Measurements from ENCODE around the gene COL6A1.

Gene COL6A1

DNA sequence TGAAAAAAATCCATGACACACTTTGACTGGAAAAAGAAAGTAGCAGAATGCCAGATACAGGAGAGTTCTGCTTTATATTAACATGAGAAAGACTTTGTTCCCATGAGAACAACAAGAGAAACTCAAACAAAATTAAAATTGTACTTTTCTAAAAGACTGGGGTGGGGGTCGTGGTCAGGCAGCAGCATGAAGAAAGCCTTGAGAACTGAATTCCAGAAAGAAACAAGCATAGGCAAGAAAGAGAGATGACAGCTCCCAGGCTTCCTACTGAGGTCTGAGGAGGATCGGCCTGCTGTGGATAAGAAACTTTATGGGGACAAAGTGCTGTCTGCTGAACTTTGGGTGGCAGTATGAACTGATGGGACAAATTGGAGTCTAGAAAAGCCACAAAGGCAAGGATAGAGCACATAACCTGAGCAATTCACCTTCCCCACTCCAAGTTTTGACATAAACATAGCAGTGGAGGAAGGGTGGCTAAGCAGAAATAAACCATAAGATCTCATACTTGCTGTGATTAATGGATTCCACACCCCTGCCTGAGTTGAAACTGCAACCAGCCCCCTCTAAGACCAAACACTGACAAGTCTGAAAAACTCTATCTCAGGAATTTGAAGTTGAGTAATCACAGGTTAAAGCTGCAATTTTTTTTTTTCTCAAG is 43.7 kb downstream of the COL6A1 start:
- TF ChIP-seq Cebpa-rat (IDR thresholded peaks at IDR 0.05): no peak
- no peak overlapping the region for H3K9ac ChIP-seq

DNA sequence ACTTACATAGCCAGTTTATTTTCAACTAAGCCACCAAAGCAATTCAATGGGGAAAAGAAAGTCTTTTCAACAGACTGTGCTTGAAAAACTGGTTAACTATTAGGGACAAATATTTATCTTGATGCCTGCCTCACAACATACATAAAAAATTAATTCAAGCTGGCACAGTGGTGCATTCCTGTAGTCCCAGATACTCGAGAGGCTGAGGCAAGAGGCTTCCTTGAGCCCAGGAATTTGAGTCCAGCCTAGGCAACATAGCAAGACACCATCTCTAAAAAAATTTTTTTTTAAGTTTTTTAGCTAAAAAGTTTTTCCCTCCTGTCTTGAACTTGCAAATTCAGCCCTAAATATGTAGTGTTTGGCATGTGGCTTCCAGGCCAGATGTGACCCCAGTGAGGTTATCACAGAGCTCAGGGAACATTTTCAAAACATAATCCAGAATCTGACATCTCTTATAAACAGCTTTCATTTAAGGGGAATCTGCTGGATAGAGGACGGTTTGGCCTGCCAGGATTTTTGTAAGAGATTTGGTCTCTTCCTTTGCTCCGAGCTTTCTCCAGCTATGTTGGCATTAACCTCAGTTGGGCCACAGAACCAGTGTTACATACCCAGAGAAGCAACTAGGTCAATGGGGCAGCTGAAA is 46.4 kb downstream of the COL6A1 start:
- Histone ChIP-seq H3K9me3 (replicated peaks in 1 of 11) (peaks cover 19 to 29% (median 24%) of the 10 kb centered on the region in 11 experiments), H3K36me3 (peaks cover 0 to 5% (median 0%) of the 10 kb centered on the region in 11 experiments; a peak in 1 of 22 replicates), H3K9ac (no peak overlapping the region), H3K4me3 (no peak overlapping the region), H3K27me3 (no peaks in the 10 kb centered on the region), H3K27ac (no peak overlapping the region), H4K20me1 (no peaks in the 10 kb centered on the region), H3K4me1 (no peaks in the 10 kb centered on the region), H3K4me2 (no peak overlapping the region)
- no peak for TF ChIP-seq Cebpa-rat (IDR thresholded peaks at IDR 0.05)

More for the DNA sequence above, 43.7 kb downstream of the COL6A1 start:
- Histone ChIP-seq H3K4me1 (no peaks in the 10 kb centered on the region), H3K36me3 (peaks cover 0 to 5% (median 0%) of the 10 kb centered on the region in 11 experiments; a peak in 1 of 22 replicates), H3K27ac (no peak overlapping the region), H3K4me3 (no peak overlapping the region), H3K4me2 (no peak overlapping the region), H4K20me1 (no peaks in the 10 kb centered on the region), H3K9me3 (replicated peaks in 1 of 11) (peaks cover 17 to 24% (median 19%) of the 10 kb centered on the region in 11 experiments), H3K27me3 (no peaks in the 10 kb centered on the region)

DNA sequence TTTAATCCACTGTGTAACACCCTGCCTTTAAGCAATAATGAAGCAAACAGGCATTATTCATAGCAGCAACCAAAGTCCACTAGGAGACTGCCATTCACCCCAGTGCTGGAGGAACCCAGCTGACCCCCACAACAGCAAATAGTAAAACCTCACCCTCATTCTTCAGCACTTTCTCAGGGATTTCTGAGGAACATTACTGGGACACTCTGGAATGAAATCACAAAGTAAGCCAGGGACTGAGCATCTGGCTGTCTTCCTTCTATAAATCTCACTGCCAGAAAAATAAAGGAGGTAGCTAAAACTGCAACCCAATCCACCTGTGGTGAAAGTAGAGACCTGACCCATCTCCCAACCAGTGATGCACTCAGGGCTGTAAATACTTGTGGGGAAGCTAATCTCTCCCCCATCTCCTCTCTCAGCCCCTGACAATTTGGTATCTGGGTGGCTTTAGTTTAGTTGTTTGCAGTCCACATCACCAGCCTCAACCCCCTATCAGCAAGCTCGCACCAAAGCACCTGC is 47.1 kb downstream of the COL6A1 start:
- H3K4me2 ChIP-seq: no peak overlapping the region
- H4K20me1 ChIP-seq: no peaks in the 10 kb centered on the region
- H3K27ac ChIP-seq: no peak overlapping the region
- H3K9me3 ChIP-seq (replicated peaks in 1 of 11): peaks cover 19 to 29% (median 24%) of the 10 kb centered on the region in 11 experiments
- no peak overlapping the region for H3K9ac ChIP-seq
- TF ChIP-seq Cebpa-rat (IDR thresholded peaks at IDR 0.05): no peak
- H3K27me3 ChIP-seq: no peaks in the 10 kb centered on the region
- no peak overlapping the region for H3K4me3 ChIP-seq
- H3K36me3 ChIP-seq: peaks cover 0 to 5% (median 0%) of the 10 kb centered on the region in 11 experiments; a peak in 1 of 22 replicates
- H3K4me1 ChIP-seq: no peaks in the 10 kb centered on the region

DNA sequence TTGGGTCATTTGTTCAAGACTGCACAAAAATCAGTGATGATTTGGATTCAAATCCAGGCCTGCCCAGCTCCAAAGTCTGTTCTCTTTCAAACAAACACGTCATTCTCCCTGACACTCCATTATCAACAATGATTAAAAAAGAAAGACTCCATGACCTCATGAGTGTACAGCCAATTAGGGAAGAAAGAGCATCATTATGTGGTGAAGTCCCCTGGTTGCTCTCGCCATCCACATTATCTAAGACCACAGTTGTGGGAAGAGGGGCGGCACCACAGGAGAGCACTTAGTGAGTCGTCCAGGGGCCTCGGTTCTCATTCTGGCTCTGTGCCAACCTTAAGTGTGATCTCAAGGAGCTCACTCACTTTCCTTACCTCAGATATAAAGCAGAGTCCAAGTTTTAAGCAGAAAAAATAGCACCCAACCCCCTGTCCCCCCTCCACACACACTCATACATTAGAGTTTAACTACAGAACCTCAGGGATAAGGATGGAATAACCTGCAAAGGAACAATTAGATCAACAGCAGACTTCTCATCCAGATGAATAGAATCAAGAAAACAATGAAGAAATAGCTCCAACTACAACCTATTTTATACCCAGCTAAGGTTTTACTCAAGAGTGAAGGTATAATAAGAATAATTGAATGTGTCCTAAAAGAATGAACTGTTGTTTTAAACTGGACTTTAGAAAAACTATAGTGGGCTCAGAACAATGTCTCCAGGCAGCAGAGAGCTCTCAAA is 47.8 kb downstream of the COL6A1 start:
- Histone ChIP-seq H3K9ac (no peak overlapping the region), H3K9me3 (replicated peaks in 1 of 11) (peaks cover 19 to 29% (median 24%) of the 10 kb centered on the region in 11 experiments), H3K27ac (no peak overlapping the region), H3K4me3 (no peak overlapping the region; a peak in 1 of 20 replicates), H4K20me1 (no peaks in the 10 kb centered on the region), H3K27me3 (no peaks in the 10 kb centered on the region), H3K4me1 (no peaks in the 10 kb centered on the region), H3K36me3 (peaks cover 0 to 5% (median 0%) of the 10 kb centered on the region in 11 experiments; a peak in 1 of 22 replicates), H3K4me2 (no peak overlapping the region)
- TF ChIP-seq Cebpa-rat (IDR thresholded peaks at IDR 0.05): no peak

DNA sequence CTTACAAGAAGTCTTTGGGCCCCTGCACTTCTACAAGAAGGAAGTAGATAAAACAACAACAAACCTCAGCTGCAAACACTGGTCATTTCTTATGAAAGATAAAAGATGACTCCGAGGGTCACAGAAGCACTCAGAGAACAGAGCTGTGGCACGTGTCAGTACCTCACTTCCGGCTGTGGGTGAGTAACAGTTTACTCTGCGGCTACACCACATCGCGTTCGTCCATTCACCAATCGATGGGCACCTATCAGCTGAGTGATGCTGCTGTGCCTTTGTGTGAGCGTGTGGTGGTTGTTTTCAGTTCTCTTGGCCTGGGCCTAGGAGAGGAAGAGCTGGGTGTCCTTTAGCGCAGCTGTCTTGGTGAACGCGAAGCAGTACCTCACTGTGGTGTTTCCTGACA is 49.9 kb downstream of the COL6A1 start:
- Histone ChIP-seq H3K27me3 (no peaks in the 10 kb centered on the region), H3K27ac (no peak overlapping the region), H3K9me3 (replicated peaks in 1 of 11) (peaks cover 19 to 29% (median 24%) of the 10 kb centered on the region in 11 experiments), H4K20me1 (no peaks in the 10 kb centered on the region), H3K36me3 (peaks cover 0 to 5% (median 0%) of the 10 kb centered on the region in 11 experiments; a peak in 1 of 22 replicates), H3K4me1 (peaks cover 0 to 11% (median 5%) of the 10 kb centered on the region in 10 experiments; a peak in 8 of 20 replicates), H3K4me2 (no peak overlapping the region), H3K9ac (no peak overlapping the region), H3K4me3 (no peak overlapping the region)
- no peak for TF ChIP-seq Cebpa-rat (IDR thresholded peaks at IDR 0.05)

DNA sequence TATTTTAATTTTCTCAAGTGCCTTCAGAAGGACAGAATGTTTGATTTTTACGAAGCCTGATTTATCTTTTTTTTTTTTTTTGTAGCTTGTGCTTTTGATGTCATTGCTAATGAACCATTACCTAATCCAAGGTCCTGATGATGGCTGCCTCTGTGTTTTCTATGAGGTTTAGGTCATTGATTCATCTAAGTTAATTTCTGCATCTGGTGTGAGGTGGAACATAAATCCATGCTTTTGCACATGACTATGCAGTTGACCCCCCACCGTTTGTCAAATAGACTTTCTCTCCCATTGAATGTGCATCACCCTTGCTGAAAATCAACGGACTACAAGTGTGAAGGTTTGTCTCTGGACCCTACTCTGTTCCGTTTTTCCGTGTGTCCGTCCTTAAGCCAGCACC is 50.5 kb downstream of the COL6A1 start:
- H3K4me2 ChIP-seq: no peak overlapping the region
- H3K9me3 ChIP-seq (replicated peaks in 1 of 11): peaks cover 19 to 29% (median 24%) of the 10 kb centered on the region in 11 experiments
- no peak overlapping the region for H3K4me3 ChIP-seq
- no peak overlapping the region for H3K9ac ChIP-seq
- no peak for TF ChIP-seq Cebpa-rat (IDR thresholded peaks at IDR 0.05)
- H4K20me1 ChIP-seq: no peaks in the 10 kb centered on the region
- no peak overlapping the region for H3K27ac ChIP-seq
- H3K36me3 ChIP-seq: peaks cover 0 to 5% (median 0%) of the 10 kb centered on the region in 11 experiments; a peak in 1 of 22 replicates
- peaks cover 0 to 12% (median 7%) of the 10 kb centered on the region in 10 experiments; a peak in 8 of 20 replicates for H3K4me1 ChIP-seq
- no peaks in the 10 kb centered on the region for H3K27me3 ChIP-seq

DNA sequence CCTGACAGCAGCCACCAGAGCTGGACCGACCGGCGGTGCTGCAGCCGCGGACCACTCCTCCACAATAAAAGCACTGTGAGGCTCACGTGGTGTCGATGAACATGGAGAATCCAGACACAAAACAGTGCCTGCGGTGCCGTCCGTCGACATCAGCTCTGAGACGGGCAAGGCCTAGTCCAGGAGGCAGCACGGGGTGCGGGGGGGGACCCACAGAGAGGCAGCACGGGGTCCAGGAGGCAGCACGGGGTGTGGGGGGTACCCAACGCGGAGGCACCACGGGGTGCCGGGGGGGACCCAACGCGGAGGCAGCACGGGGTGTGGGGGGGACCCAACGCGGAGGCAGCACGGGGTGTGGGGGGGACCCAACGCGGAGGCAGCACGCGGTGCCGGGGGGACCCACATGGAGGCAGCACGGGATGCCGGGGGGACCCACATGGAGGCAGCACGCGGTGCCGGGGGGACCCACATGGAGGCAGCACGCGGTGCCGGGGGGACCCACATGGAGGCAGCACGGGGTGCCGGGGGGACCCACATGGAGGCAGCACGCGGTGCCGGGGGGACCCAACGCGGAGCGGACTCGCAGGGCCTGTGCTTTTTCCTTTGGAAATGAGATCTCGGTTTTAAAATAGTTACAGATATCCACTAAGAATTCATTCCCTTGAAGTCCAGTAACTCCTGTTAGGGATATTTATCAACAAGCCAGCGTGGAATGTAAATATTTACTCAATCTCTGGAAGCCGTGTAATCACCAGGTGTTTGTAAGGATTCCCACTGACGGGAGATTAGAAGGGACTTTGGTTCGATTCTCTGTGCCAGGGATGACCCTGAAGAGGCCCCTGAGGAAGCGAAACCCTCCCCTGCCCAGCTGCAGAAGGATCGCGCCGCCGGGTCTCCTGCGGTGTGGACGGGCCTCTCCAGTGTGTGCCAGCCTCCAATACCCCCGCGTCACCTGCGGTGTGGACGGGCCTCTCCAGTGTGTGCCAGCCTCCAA is 52.1 kb downstream of the COL6A1 start:
- peaks cover under 1 to 16% (median 7%) of the 10 kb centered on the region in 10 experiments; a peak in 15 of 20 replicates for H3K4me1 ChIP-seq
- H3K4me3 ChIP-seq: no peak overlapping the region
- peaks cover 0 to 5% (median 0%) of the 10 kb centered on the region in 11 experiments; a peak in 1 of 22 replicates for H3K36me3 ChIP-seq
- H3K27ac ChIP-seq: no peak overlapping the region
- no peaks in the 10 kb centered on the region; a peak in 1 of 22 replicates for H4K20me1 ChIP-seq
- H3K4me2 ChIP-seq: no peak overlapping the region
- H3K9ac ChIP-seq: no peak overlapping the region
- peaks cover 16 to 25% (median 21%) of the 10 kb centered on the region in 11 experiments for H3K9me3 ChIP-seq (replicated peaks in 1 of 11)
- no peaks in the 10 kb centered on the region for H3K27me3 ChIP-seq
- no peak for TF ChIP-seq Cebpa-rat (IDR thresholded peaks at IDR 0.05)
